ENCODE results near the gene KCMF1. TPM values are rescaled to one million over a fixed set of nuclear protein-coding genes. Genes with fewer than 3 reads are reported as not detected.

Gene KCMF1
- total RNA-seq (2022; extraction: Qiagen RNA extraction; ENCODE audit: low read depth): 81.8 to 102 TPM (median 92.5 TPM) in 5 replicates

DNA sequence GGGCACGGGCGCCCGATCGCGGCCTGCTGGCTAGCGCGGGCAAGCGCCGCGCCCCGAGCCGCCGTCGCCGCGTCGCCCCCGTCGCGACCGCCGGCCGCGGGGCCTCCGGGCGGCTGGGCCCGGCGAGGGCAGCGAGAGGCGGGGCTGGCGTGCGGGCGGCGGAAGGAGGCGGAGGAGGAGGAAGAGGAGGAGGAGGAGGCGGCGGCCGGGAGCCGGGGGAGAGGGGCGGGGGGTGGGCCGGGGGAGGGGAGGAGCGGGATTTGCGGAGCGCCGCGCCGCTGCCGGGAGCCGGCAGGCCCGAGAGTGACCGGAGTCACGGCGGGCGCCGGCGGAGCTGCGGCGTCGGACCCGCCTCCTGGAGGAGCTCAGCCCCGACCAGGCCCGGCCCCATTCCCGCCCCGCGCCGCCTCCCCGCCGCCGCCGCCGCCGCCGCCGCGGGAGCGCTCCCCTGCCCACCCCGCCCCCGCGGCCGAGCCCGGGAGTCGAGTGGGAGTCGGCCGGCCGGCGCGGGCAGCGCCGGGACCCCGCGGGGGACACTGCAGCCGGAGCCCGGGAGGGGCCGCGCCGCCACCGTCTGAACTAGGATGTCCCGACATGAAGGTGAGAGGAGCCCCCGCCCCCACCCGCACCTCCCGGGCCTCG lies at the start of gene KCMF1:
Gene KCMF1, plus strand, starts transcription at position 294 of the 642 bp plus-strand sequence. Its CDS starts 291 bp downstream, at position 585.

Other genes starting within 250 kb of the KCMF1 start
- gene TRABD2A, start 90.1 kb upstream of the KCMF1 start, total RNA-seq (2022; extraction: Qiagen RNA extraction; ENCODE audit: low read depth): 8.3 to 10.2 TPM (median 9.7 TPM) in 5 replicates
- 8,266 to 8,608 TPM (median 8,507 TPM) in 5 replicates for gene TMSB10, start 65.5 kb upstream of the KCMF1 start, total RNA-seq (2022; extraction: Qiagen RNA extraction; ENCODE audit: low read depth)
- gene TCF7L1, start 162.2 kb downstream of the KCMF1 start, total RNA-seq (2022; extraction: Qiagen RNA extraction; ENCODE audit: low read depth): 5.9 to 9.0 TPM (median 7.8 TPM) in 5 replicates

All from A549 treated with CpdA at 1 μM for 4 hours (cell line).